CD14-positive monocyte (primary cell): ENCODE data around the gene KRTAP1-1. TPM values are rescaled to one million over a fixed set of nuclear protein-coding genes. Genes with fewer than 3 reads are reported as not detected.

ENCODE experiments used
- DNase-seq, 3 donors: peaks; one replicate each; pipeline ENCODE4 v3.0.0-alpha.2; 2011 to 2022
- H2AFZ ChIP-seq: 2 replicates; pipeline ENCODE4 v1.6.0; 2012; ENCODE audit warnings: mild to moderate bottlenecking, low read depth, low read length, inconsistent platforms; ENCODE audit not compliant: insufficient read depth, poor library complexity, severe bottlenecking
- H3K27ac ChIP-seq, 2 donors: 1 replicate in 1 of 2; 2 replicates in 1 of 2; pipeline ENCODE4 v1.5.1; 2012 to 2013; ENCODE audit warnings: low read length in 2 of 2, control low read depth in 1 of 2, inconsistent platforms in 1 of 2, low read depth in 1 of 2, mild to moderate bottlenecking in 1 of 2
- H3K27me3 ChIP-seq, 2 donors: one replicate each; pipeline versions ENCODE4 v1.6.0 to v1.6.1; 2011 to 2013; ENCODE audit warnings: low read length in 2 of 2; ENCODE audit not compliant: control insufficient read depth in 2 of 2, insufficient read depth in 2 of 2
- H3K36me3 ChIP-seq, 2 donors: replicated peaks in 1 of 2; 1 replicate in 1 of 2; 2 replicates in 1 of 2; pipeline versions ENCODE4 v1.5.1 to v1.6.1; 2012 to 2013; ENCODE audit warnings: low read length in 2 of 2, control low read depth in 1 of 2, inconsistent platforms in 1 of 2, mild to moderate bottlenecking in 1 of 2; ENCODE audit not compliant: insufficient read depth in 2 of 2, control insufficient read depth in 1 of 2
- H3K4me1 ChIP-seq, 2 donors: 1 replicate in 1 of 2; 2 replicates in 1 of 2; pipeline versions ENCODE4 v1.5.1 to v1.6.1; 2012 to 2013; ENCODE audit warnings: low read length in 2 of 2, control low read depth in 1 of 2, inconsistent platforms in 1 of 2, mild to moderate bottlenecking in 1 of 2, moderate library complexity in 1 of 2; ENCODE audit not compliant: insufficient read depth in 2 of 2, control insufficient read depth in 1 of 2
- H3K4me2 ChIP-seq: replicated peaks from 2 replicates; pipeline ENCODE3; 2012; ENCODE audit warnings: low read length, moderate library complexity, mild to moderate bottlenecking; ENCODE audit not compliant: poor library complexity, severe bottlenecking; ENCODE audit errors: extremely low read depth
- H3K4me3 ChIP-seq, 3 experiments: fragments of 200-600 bp in 1 of 3; sonication (generic) in 1 of 3; replicated peaks in 1 of 3; 1 replicate in 2 of 3; 2 replicates in 1 of 3; pipeline ENCODE4 v1.5.1; 2011 to 2013; ENCODE audit warnings: low read length in 3 of 3, mild to moderate bottlenecking in 3 of 3, control low read depth in 2 of 3, low read depth in 2 of 3, inconsistent platforms in 1 of 3, moderate library complexity in 1 of 3
- H3K79me2 ChIP-seq: 2 replicates; pipeline ENCODE4 v1.6.0; 2012; ENCODE audit warnings: mild to moderate bottlenecking, control low read depth, inconsistent platforms, low read length, moderate library complexity; ENCODE audit not compliant: insufficient read depth
- H3K9ac ChIP-seq: 2 replicates; pipeline ENCODE4 v1.6.0; 2017; ENCODE audit warnings: low read length, mild to moderate bottlenecking; ENCODE audit not compliant: insufficient read depth, poor library complexity, severe bottlenecking
- H3K9me3 ChIP-seq, 2 donors: replicated peaks in 1 of 2; 1 replicate in 1 of 2; 2 replicates in 1 of 2; pipeline versions ENCODE4 v1.5.1 to v1.6.1; 2012 to 2013; ENCODE audit warnings: low read length in 2 of 2, control low read depth in 1 of 2; ENCODE audit not compliant: control insufficient read depth in 1 of 2, insufficient read depth in 1 of 2
- H4K20me1 ChIP-seq: 2 replicates; pipeline ENCODE4 v1.6.0; 2012; ENCODE audit warnings: mild to moderate bottlenecking, low read length, control low read depth, moderate library complexity; ENCODE audit not compliant: insufficient read depth
- H3K27ac Mint-ChIP-seq, 7 donors: one replicate each; pipeline ENCODE4 v1.8.0; 2020; ENCODE audit warnings: mild to moderate bottlenecking in 7 of 7, mixed read lengths in 7 of 7, moderate library complexity in 6 of 7, inconsistent platforms in 2 of 7
- H3K27me3 Mint-ChIP-seq, 3 donors: one replicate each; pipeline ENCODE4 v1.8.0; 2021 to 2022; ENCODE audit warnings: low read depth in 3 of 3, mild to moderate bottlenecking in 3 of 3, mixed read lengths in 3 of 3, moderate library complexity in 3 of 3, inconsistent platforms in 1 of 3
- H3K36me3 Mint-ChIP-seq, 2 donors: one replicate each; pipeline ENCODE4 v1.8.0; 2020; ENCODE audit warnings: mixed read lengths in 2 of 2, inconsistent platforms in 1 of 2, mild to moderate bottlenecking in 1 of 2
- H3K4me1 Mint-ChIP-seq: one replicate; pipeline ENCODE4 v1.8.0; 2020; ENCODE audit warnings: mild to moderate bottlenecking, mixed read lengths
- H3K4me3 Mint-ChIP-seq, 2 donors: one replicate each; pipeline ENCODE4 v1.8.0; 2020; ENCODE audit warnings: mild to moderate bottlenecking in 2 of 2, mixed read lengths in 2 of 2, moderate library complexity in 1 of 2
- H3K9me3 Mint-ChIP-seq, 7 donors: one replicate each; pipeline ENCODE4 v1.8.0; 2020 to 2022; ENCODE audit warnings: mixed read lengths in 7 of 7, mild to moderate bottlenecking in 6 of 7, moderate library complexity in 6 of 7, inconsistent platforms in 2 of 7
- CTCF ChIP-seq: fragments of 200-600 bp; IDR thresholded peaks from one replicate; pipeline ENCODE4 v1.8.0; 2022; ENCODE audit warnings: antibody characterized with exemption, mild to moderate bottlenecking
- WGBS: methylation state at CpG from one replicate; pipeline ENCODE4 v1.1.5; 2013; ENCODE audit warnings: missing lambda C conversion rate; ENCODE audit not compliant: insufficient coverage; 5-methylcytosine and 5-hydroxymethylcytosine counted together
- intact Hi-C, 2 donors: fragments of 100-400 bp; cut with micrococcal nuclease; formaldehyde crosslinking; loops; one replicate each; pipeline versions ENCODE4 v1.15.0 to v1.15.1; 2023
- polyA plus RNA-seq, 3 donors: library from polyadenylated mRNA; depleted of rRNA in 1 of 3; unstranded in 2 of 3; stranded (reverse) in 1 of 3; fragments of 300-500 nt in 2 of 3; fragments of >200 nt in 1 of 3; fragmentation: Illumina TruSeq in 2 of 3; gene quantifications; 1 replicate in 2 of 3; 2 replicates in 1 of 3; pipeline ENCODE4 v1.2.3, GENCODE V29; 2012 to 2021

Gene KRTAP1-1
- polyA plus RNA-seq, 3 donors, result not detected

DNA sequence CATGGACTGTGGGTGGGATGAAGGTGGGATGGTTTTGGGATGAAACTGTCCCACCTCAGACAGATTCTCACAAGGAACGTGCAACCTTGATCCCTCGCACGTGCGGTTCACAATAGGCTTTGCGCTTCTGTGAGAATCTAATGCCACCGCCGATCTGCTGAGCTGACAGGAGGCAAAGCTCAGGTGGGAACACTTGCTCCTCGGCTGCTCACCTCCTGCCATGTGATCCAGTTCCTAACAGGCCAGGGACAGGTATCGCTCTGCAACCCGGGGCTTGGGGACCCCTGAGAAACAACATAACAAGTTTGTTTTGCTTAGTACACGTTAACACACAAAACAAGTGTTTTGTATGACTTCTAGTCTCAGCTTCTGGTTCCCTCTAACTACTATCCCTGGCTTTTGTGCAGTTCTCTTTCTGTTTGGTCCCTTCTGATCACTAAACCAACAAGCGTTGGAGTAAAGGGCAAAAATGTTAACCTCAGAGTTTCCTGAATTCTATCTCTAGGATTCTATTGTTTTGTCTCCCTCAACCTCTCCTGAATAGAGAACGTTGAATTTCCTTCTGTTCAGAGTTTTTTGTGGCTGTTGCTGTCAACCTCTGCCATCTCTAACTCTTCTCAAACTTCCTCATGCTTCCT lies 24.6 kb downstream of the KRTAP1-1 start:
- H3K4me3 ChIP-seq, result no peak overlapping the region
- intact Hi-C loops, result no loop called here
- TF ChIP-seq CTCF, result no peak
- H3K4me1 Mint-ChIP-seq, result no peaks in the 10 kb centered on the region
- no peaks in the 10 kb centered on the region for H3K27me3 ChIP-seq
- H4K20me1 ChIP-seq, result no peaks in the 10 kb centered on the region
- H3K79me2 ChIP-seq, result no peaks in the 10 kb centered on the region
- DNase-seq, result no peak
- no peaks in the 10 kb centered on the region for H3K36me3 ChIP-seq
- H3K9ac ChIP-seq, result no peak overlapping the region
- H3K4me2 ChIP-seq, result no peak overlapping the region
- H3K27ac ChIP-seq, result no peak overlapping the region
- 86% methylated on average over 9 of the region's 13 CpGs for WGBS
- H3K36me3 Mint-ChIP-seq, result no peaks in the 10 kb centered on the region
- H3K9me3 ChIP-seq, result no peaks in the 10 kb centered on the region
- no peaks in the 10 kb centered on the region for H3K4me1 ChIP-seq
- no peak overlapping the region for H3K27ac Mint-ChIP-seq
- H2AFZ ChIP-seq, result no peak overlapping the region
- no peak overlapping the region for H3K4me3 Mint-ChIP-seq
- peaks cover 0 to 6% (median 0%) of the 10 kb centered on the region in 7 donors for H3K9me3 Mint-ChIP-seq
- peaks cover 0 to 2% (median 2%) of the 10 kb centered on the region in 3 donors for H3K27me3 Mint-ChIP-seq

DNA sequence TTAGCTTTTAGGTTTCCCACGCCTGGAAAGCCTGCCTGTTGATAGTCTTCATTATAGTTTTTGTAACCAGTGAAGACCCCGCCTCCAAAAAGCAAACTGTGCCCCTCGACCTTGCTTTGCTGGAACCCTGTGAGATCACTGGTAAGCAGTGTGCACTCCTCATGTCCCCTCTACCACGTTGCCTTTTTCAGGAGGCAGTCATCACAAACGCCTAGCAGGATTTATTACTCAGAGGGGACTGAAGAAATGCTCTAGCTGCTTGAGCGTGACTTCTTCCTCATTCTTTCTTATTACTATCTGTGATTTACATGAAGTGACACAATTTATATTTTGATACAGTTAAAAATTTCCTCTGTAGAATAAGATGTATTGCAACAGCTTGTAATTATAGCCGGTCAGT lies 25.8 kb downstream of the KRTAP1-1 start:
- no peak for DNase-seq
- TF ChIP-seq CTCF, result no peak
- no peaks in the 10 kb centered on the region for H3K36me3 Mint-ChIP-seq
- no peaks in the 10 kb centered on the region for H3K9me3 Mint-ChIP-seq
- no peaks in the 10 kb centered on the region for H3K4me1 Mint-ChIP-seq
- Histone ChIP-seq H3K36me3 (no peaks in the 10 kb centered on the region), H3K4me1 (no peaks in the 10 kb centered on the region), H4K20me1 (no peaks in the 10 kb centered on the region), H3K9ac (no peak overlapping the region), H2AFZ (no peak overlapping the region), H3K4me2 (no peak overlapping the region), H3K9me3 (no peaks in the 10 kb centered on the region), H3K27me3 (no peaks in the 10 kb centered on the region), H3K79me2 (no peaks in the 10 kb centered on the region), H3K4me3 (no peak overlapping the region), H3K27ac (no peak overlapping the region)
- no peak overlapping the region for H3K4me3 Mint-ChIP-seq
- H3K27me3 Mint-ChIP-seq, result peaks cover 0 to 2% (median 2%) of the 10 kb centered on the region in 3 donors
- H3K27ac Mint-ChIP-seq, result no peak overlapping the region
- intact Hi-C loops, result no loop called here
- 73% methylated on average over 4 of the region's 7 CpGs for WGBS
